ENCODE data around the gene DIDO1. TPM values are rescaled to one million over a fixed set of nuclear protein-coding genes. Genes with fewer than 3 reads are reported as not detected.

Gene DIDO1
- total RNA-seq, 2 donors from 2014 or later: 53.5 to 68.3 TPM

- H3K9ac ChIP-seq (ENCODE audit: extremely low read depth, low read length, poor library complexity, severe bottlenecking): no peak overlapping the region
- no peaks in the 10 kb centered on the region for H3K4me1 ChIP-seq (ENCODE audit: control insufficient read depth, insufficient read depth, low read length)
- no peak overlapping the region for H3K4me3 Mint-ChIP-seq
- peaks cover 85% of the 10 kb centered on the region for H3K36me3 ChIP-seq (ENCODE audit: control insufficient read depth, insufficient read depth, low read length)
- no peak for DNase-seq
- 94 to 98% methylated on average over 6 to 8 of the region's 8 CpGs for WGBS, 2 experiments (ENCODE audit: insufficient coverage in 1 of 2, insufficient read length in 1 of 2)
- no peaks in the 10 kb centered on the region for H3K27me3 ChIP-seq (ENCODE audit: control insufficient read depth, insufficient read depth, low read length, poor library complexity, severe bottlenecking)
- H3K4me3 ChIP-seq (ENCODE audit: low read length): no peak overlapping the region
- peaks cover 77% of the 10 kb centered on the region for H3K36me3 Mint-ChIP-seq (ENCODE audit: low read depth)
- H3K27ac Mint-ChIP-seq: no peak overlapping the region
- TF ChIP-seq CTCF (conservative IDR thresholded peaks at IDR 0.05): no peak
- H3K27me3 Mint-ChIP-seq (ENCODE audit: insufficient read depth): no peaks in the 10 kb centered on the region
- H3K9me3 Mint-ChIP-seq: no peaks in the 10 kb centered on the region
- peaks cover 7% of the 10 kb centered on the region for H3K4me1 Mint-ChIP-seq
- H3K27ac ChIP-seq (ENCODE audit: low read depth, low read length): no peak overlapping the region
- peaks cover 10% of the 10 kb centered on the region for H3K9me3 ChIP-seq (ENCODE audit: control insufficient read depth, low read length)
These were observed 17.9 kb upstream of the DIDO1 start for GRCh38 chr20:62944184-62944583.

- H3K27ac Mint-ChIP-seq: no peak overlapping the region
- peaks cover 7% of the 10 kb centered on the region for H3K4me1 Mint-ChIP-seq
- no peak overlapping the region for H3K4me3 Mint-ChIP-seq
- Histone ChIP-seq H3K9me3 (ENCODE audit: control insufficient read depth, low read length) (peaks cover 3% of the 10 kb centered on the region), H3K27ac (ENCODE audit: low read depth, low read length) (no peak overlapping the region), H3K27me3 (ENCODE audit: control insufficient read depth, insufficient read depth, low read length, poor library complexity, severe bottlenecking) (no peaks in the 10 kb centered on the region), H3K36me3 (ENCODE audit: control insufficient read depth, insufficient read depth, low read length) (peaks cover 77% of the 10 kb centered on the region), H3K9ac (ENCODE audit: extremely low read depth, low read length, poor library complexity, severe bottlenecking) (no peak overlapping the region), H3K4me3 (ENCODE audit: low read length) (no peak overlapping the region), H3K4me1 (ENCODE audit: control insufficient read depth, insufficient read depth, low read length) (no peaks in the 10 kb centered on the region)
- H3K27me3 Mint-ChIP-seq (ENCODE audit: insufficient read depth): no peaks in the 10 kb centered on the region
- 95 to 97% methylated on average over 10 to 14 of the region's 14 CpGs for WGBS, 2 experiments (ENCODE audit: insufficient coverage in 1 of 2, insufficient read length in 1 of 2)
- H3K36me3 Mint-ChIP-seq (ENCODE audit: low read depth): peaks cover 69% of the 10 kb centered on the region
- DNase-seq: no peak
- no peak for TF ChIP-seq CTCF (conservative IDR thresholded peaks at IDR 0.05)
- H3K9me3 Mint-ChIP-seq: no peaks in the 10 kb centered on the region
These were observed 17.1 kb upstream of the DIDO1 start for GRCh38 chr20:62943396-62943795.

- H3K27me3 ChIP-seq (ENCODE audit: control insufficient read depth, insufficient read depth, low read length, poor library complexity, severe bottlenecking): no peaks in the 10 kb centered on the region
- peaks cover 7% of the 10 kb centered on the region for H3K4me1 Mint-ChIP-seq
- no peak for TF ChIP-seq CTCF (conservative IDR thresholded peaks at IDR 0.05)
- no peak overlapping the region for H3K4me3 ChIP-seq (ENCODE audit: low read length)
- H3K4me3 Mint-ChIP-seq: no peak overlapping the region
- no peaks in the 10 kb centered on the region for H3K4me1 ChIP-seq (ENCODE audit: control insufficient read depth, insufficient read depth, low read length)
- no peaks in the 10 kb centered on the region for H3K9me3 Mint-ChIP-seq
- no peaks in the 10 kb centered on the region for H3K9me3 ChIP-seq (ENCODE audit: control insufficient read depth, low read length)
- DNase-seq: no peak
- H3K9ac ChIP-seq (ENCODE audit: extremely low read depth, low read length, poor library complexity, severe bottlenecking): no peak overlapping the region
- peaks cover 60% of the 10 kb centered on the region for H3K36me3 Mint-ChIP-seq (ENCODE audit: low read depth)
- no peaks in the 10 kb centered on the region for H3K27me3 Mint-ChIP-seq (ENCODE audit: insufficient read depth)
- no peak overlapping the region for H3K27ac ChIP-seq (ENCODE audit: low read depth, low read length)
- peaks cover 68% of the 10 kb centered on the region for H3K36me3 ChIP-seq (ENCODE audit: control insufficient read depth, insufficient read depth, low read length)
- 86 to 100% methylated on average over 1 of the region's 2 CpGs for WGBS, 2 experiments (ENCODE audit: insufficient coverage in 1 of 2, insufficient read length in 1 of 2)
- H3K27ac Mint-ChIP-seq: no peak overlapping the region
These were observed 16.2 kb upstream of the DIDO1 start for GRCh38 chr20:62942456-62942855.
